GM18907 (cell line): ENCODE results near the gene LYZ.
A peak's percentile ranks its signal among the peaks of the same experiment; 100 is the strongest.

Experiments used
- ATAC-seq: cut with Tn5 transposase; IDR thresholded peaks from one replicate; pipeline ENCODE4 v1.9.1; 2021; ENCODE audit warnings: mild to moderate bottlenecking, moderate library complexity; ENCODE audit not compliant: unreplicated experiment

The LYZ gene

DNA sequence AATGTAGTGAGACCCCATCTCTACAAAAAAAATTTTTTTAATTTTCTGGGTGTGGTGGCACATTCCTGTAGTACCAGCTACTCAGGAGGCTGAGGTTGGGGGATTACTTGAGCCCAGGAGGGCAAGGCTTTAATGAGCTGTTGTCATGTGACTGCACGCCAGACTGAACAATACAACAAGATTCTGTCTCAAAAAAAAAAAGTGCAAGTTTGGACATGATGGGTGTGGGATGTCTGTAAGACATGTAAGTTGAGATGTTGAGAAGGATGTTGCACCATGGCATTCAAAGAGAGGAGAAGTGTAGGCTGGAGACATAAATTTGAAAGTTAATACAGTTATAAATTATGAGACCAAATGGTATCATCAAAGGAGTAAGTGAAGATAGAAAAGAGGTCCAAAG, 34.9 kb downstream of the LYZ start:
- ATAC-seq = no peak

- ATAC-seq = no peak
Observed at GRCh38 chr12:69385038-69385437, 36.9 kb downstream of the LYZ start.

DNA sequence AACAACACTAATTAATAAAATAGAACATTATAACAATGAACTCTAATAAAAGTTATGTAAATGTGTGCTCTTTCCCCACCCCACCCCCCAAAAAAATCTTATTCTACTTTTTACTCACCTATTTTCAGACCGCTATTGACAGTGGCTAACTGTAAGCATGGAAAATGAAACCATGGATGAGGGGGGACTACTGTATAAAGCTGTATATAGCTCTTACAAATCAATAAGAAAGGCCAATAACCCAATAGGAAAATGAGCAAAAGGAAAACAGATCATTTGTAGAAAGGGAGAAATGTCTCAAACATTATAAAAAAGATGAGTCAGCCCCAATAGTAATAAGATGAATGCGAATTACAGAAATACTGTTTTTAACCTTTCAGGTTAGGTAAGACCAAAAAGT, 38.7 kb downstream of the LYZ start:
- no peak for ATAC-seq

DNA sequence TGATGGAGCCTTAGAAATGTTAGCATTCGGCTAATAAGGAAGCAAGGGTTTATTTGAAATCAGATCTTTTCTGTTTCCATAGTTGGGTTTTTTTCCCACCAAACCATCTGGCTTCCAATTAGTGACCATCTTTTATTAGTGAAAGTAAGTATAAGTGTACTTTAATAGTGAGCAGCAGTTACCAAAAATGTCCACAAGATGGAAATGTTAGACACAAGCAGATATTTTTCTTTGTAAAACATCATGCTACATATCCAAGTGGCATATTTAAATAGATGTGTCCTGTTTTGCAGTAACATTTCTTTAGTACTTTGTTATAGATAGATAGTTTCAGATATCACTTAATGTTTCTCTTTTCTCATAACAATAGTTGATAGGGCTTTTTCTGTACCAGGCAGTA, 40.2 kb downstream of the LYZ start:
- ATAC-seq = peak; percentile 42

- ATAC-seq = no peak
Observed at GRCh38 chr12:69389831-69390230, 41.6 kb downstream of the LYZ start.

DNA sequence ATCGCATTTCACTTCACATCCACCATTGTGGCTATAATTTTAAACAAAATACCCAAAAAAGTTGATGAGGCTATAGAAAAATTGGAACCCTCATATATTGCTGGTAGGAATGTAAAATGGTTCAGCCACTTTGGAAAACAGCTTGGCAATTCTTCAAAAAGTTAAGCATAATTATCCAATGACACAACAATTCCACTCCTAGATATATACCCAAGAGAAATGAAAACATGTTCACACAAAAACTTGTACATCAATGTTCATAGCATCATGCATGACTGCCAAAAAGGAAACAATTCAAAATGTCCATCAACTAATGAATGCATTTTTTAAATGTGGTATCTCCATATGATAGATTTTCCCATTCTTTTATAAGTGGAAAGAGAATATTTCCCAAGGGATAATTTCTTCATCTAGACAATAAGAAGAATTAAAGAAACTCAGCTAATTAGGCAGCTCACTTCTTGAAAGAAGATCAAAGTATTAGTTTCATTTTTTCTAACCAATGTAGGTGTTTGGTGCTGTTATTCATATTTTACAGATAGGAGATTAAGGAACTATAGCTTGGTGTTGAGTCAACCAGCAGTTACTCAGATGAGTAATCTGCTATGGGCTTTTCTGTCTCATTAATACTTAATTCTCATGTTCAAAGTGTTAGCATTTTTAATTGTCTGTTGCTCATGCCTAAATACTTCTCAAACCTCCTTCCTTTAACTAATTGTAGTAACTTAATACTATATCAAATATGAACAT, 44.2 kb downstream of the LYZ start:
- ATAC-seq = peak; percentile 75

DNA sequence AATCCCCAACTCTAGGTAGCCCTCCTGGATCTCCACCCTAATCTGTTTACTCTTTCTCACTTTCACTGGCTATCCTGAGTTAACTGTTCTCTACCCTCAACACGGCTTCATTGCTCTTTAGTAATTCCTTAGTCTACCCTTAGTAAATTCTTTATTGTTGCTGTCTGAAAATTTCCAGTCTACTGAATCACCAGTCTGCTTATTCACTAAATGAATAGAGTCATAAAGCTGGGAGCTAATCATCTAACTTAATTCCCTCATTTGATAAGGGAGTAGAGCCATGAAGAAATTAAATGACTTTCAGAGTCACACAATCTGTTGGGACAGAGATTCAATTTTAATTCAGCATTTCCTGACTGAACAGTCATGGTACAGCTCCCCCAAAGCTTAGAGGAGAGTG, 47.9 kb downstream of the LYZ start:
- no peak for ATAC-seq

- ATAC-seq = no peak
Observed at GRCh38 chr12:69396963-69397362, 48.8 kb downstream of the LYZ start.

DNA sequence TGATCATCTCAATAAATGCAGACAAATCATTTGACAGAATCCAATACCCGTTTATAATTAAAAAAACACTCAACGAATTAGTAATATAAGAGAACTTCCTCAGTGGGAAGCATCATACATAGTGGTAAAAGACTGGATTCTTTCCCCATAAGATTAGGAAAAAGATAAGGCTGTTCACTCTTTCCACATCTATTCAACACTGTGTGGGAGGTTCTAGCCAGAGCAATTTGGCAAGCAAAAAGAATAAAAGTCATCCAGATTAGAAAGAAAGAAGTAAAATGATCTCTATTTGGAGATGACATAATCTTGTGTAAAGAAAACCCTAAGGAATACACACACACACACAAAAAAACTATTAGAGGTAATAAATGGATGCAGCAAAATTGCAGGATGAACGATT, 49.8 kb downstream of the LYZ start:
- no peak for ATAC-seq

GRCh38 chr12:69401940-69402339, 53.8 kb downstream of the LYZ start:
- ATAC-seq = no peak
